Glutamatergic neuron (in vitro differentiated cells): ENCODE data around the gene NEURL1. TPM values are rescaled to one million over a fixed set of nuclear protein-coding genes. Genes with fewer than 3 reads are reported as not detected.

Experiments
- DNase-seq: peaks from one replicate; pipeline ENCODE4 v3.0.0; 2022
- H3K27ac Mint-ChIP-seq: one replicate; pipeline ENCODE4 v1.8.0; 2020; ENCODE audit warnings: mild to moderate bottlenecking, mixed read lengths, inconsistent platforms; ENCODE audit not compliant: unreplicated experiment
- H3K27me3 Mint-ChIP-seq: one replicate; pipeline ENCODE4 v1.8.0; 2020; ENCODE audit warnings: mild to moderate bottlenecking, moderate library complexity, mixed read lengths, inconsistent platforms; ENCODE audit not compliant: unreplicated experiment
- H3K36me3 Mint-ChIP-seq: one replicate; pipeline ENCODE4 v1.8.0; 2020; ENCODE audit warnings: mild to moderate bottlenecking, mixed read lengths, inconsistent platforms; ENCODE audit not compliant: unreplicated experiment
- H3K4me1 Mint-ChIP-seq: one replicate; pipeline ENCODE4 v1.8.0; 2020; ENCODE audit warnings: mild to moderate bottlenecking, low read depth, mixed read lengths, inconsistent platforms; ENCODE audit not compliant: unreplicated experiment
- H3K4me3 Mint-ChIP-seq: one replicate; pipeline ENCODE4 v1.8.0; 2020; ENCODE audit warnings: mild to moderate bottlenecking, mixed read lengths, inconsistent platforms; ENCODE audit not compliant: unreplicated experiment
- H3K9me3 Mint-ChIP-seq: one replicate; pipeline ENCODE4 v1.8.0; 2020; ENCODE audit warnings: mild to moderate bottlenecking, moderate library complexity, mixed read lengths, inconsistent platforms; ENCODE audit not compliant: unreplicated experiment
- total RNA-seq: library from RNA; stranded (reverse); fragmentation: NEBNext Ultra II Directional; extraction: Animal tissue kit (Norgen Biotek cat#: 25700); gene quantifications from one replicate; pipeline ENCODE4 v1.2.1, GENCODE V29; 2021; ENCODE audit not compliant: unreplicated experiment
- TF ChIP-seq, protein P1 (sequence below): fragments of 200-600 bp; sonication (generic); IDR thresholded peaks from one replicate; pipeline ENCODE4 v1.5.0; 2021; ENCODE audit not compliant: partially characterized antibody, unreplicated experiment

NEURL1 gene
- total RNA-seq, 1 donor from 2014 or later: 3.1 TPM

DNA sequence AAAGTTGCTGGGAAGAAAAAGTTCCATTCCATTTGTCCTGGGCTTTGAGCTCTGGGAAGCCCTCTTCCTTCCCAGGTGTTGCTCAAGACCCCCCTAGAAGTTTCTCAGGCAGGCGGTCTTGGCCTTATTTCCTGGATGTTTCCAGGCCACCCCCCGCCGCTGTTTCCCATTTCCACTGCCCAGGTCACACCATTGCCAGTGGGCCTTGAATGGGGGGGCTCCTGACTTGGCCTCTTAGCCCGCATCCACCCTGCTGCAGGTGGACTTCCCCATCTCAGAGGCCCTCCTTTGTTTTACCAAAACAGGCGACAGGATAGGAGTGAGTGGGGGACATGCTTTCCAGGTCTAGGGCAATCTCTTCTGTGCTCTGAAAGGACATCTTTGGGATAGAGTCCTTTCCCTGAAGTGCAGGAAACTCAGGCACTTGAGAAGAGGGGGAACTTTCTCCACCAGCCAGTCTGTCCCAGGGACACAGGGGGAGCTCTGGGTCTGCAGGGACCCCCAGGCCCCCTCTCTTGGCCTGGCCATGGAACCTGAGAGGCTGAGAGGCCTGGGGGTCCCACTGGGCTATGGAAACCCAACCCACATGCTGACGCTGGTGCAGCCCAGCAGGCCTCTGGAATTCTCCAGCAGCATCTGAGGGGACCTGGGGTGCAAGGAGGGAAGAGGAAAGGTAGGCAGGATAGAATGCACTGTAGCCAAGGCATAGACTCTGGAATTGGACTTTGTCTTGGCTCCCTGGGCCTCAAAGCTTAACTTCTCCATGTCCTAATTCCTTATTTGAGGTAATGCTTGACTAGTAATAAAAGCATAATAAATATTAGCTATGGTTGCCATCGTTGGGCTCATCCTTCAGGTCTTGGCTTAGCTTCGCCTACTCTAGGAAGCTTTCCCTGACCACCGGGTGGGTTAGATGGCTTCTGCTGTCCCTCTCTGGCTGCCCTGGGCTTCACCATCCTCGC, 17.6 kb downstream of the NEURL1 start:
- Mint-ChIP-seq H3K4me3 (no peak overlapping the region), H3K36me3 (no peaks in the 10 kb centered on the region), H3K27ac (no peak overlapping the region), H3K4me1 (peaks cover 8% of the 10 kb centered on the region), H3K27me3 (peaks cover 4% of the 10 kb centered on the region), H3K9me3 (peaks cover 3% of the 10 kb centered on the region)
- TF ChIP-seq, protein P1, sequence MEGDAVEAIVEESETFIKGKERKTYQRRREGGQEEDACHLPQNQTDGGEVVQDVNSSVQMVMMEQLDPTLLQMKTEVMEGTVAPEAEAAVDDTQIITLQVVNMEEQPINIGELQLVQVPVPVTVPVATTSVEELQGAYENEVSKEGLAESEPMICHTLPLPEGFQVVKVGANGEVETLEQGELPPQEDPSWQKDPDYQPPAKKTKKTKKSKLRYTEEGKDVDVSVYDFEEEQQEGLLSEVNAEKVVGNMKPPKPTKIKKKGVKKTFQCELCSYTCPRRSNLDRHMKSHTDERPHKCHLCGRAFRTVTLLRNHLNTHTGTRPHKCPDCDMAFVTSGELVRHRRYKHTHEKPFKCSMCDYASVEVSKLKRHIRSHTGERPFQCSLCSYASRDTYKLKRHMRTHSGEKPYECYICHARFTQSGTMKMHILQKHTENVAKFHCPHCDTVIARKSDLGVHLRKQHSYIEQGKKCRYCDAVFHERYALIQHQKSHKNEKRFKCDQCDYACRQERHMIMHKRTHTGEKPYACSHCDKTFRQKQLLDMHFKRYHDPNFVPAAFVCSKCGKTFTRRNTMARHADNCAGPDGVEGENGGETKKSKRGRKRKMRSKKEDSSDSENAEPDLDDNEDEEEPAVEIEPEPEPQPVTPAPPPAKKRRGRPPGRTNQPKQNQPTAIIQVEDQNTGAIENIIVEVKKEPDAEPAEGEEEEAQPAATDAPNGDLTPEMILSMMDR: no peak
- no peak for DNase-seq

DNA sequence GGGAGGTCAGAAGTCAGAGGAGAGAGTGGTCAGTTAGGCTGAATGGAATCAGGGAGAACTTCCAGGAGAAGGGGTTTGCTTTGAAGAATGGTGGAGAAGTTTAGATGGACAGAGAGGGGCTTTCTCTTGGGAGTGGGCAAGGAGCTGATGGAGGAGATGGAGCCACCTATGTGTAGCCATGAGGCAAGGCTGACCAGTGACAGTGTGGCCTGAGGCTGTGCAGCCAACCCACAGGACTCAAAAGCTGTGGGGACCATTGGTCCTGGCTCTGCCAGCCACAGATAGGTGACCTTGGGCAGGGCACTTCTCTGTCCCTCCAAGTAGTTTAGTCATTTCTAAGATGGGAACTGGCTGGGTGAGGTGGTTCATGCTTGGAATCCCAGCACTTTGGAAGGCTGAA, 18.7 kb downstream of the NEURL1 start:
- DNase-seq: no peak
- H3K9me3 Mint-ChIP-seq: peaks cover 4% of the 10 kb centered on the region
- peaks cover 4% of the 10 kb centered on the region for H3K27me3 Mint-ChIP-seq
- TF ChIP-seq, protein P1: no peak
- no peak overlapping the region for H3K27ac Mint-ChIP-seq
- H3K4me1 Mint-ChIP-seq: peaks cover 8% of the 10 kb centered on the region
- no peaks in the 10 kb centered on the region for H3K36me3 Mint-ChIP-seq
- H3K4me3 Mint-ChIP-seq: no peak overlapping the region

DNA sequence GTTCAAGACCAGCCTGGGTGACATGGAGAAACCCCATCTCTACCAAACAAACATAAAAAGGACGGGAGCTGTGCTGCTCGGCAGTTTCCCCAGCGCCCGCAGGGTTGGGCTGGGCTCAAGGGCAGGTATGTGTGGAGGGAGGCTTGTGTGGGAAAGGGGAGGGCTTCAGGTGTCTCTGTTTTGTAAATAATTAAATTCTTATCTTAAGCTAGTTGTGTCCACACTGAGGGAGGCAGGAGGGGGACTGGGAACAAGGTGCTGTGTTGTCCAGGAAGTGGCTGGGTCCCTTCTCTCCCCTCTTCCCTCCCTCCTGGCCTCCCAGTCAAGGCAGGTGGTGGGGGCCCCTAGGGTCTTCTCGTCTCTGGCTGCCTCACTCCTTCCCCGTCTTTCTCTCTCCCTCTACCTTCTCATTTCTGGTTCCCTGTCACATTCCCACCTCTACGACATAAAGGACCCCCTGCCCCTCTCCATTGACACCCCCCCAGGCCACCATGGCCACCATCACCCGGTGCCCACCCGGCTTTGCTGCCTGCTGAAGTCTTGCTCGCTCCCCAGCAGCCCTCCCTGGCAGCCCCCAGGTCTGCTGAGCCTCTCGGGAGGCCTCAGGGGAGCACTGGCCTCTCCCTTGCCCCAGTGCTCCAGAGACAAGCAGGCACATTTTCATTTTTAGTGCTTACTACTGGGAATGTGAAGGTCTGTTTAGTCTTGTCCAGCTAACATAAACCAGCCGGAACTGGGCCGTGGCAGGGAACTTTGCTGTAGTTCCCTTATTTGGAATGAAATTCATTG, 19.3 kb downstream of the NEURL1 start:
- H3K36me3 Mint-ChIP-seq: no peaks in the 10 kb centered on the region
- H3K27ac Mint-ChIP-seq: no peak overlapping the region
- H3K27me3 Mint-ChIP-seq: peaks cover 4% of the 10 kb centered on the region
- DNase-seq: no peak
- TF ChIP-seq, protein P1: no peak
- H3K4me1 Mint-ChIP-seq: peaks cover 6% of the 10 kb centered on the region
- peaks cover 4% of the 10 kb centered on the region for H3K9me3 Mint-ChIP-seq
- no peak overlapping the region for H3K4me3 Mint-ChIP-seq

DNA sequence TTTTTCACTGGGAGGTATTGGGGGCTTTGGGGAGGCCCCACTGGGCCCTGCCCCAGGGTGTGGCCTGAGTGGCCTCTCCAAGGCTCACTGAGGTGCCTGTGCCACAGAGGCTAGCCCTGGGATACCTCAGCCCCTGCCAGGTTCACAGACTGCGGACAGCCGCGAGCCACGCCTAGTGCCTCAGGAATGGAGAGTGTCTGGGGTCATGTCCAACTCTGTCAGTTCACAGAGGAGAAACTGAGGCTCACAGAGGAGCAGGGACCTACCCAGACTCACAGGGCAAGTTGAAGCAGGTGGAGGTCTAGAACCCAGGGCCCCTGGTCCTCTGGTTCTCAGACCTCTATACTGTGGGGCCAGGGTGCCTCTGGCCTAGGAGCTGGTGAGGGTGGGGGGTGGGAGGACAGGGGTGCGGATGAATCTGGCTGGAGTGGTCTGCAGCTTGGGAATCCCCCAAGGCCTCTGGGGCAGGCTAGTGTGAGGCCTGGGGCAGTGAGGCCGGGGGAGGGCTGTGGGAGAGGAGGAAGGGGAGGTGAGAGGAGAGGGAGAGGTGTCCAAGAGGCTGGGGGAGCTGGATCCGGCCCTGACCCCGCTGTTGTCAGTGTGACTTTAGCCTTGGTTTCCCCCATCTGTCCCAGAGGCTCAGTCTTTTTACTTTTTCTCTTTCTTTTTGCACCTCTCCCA, 20.0 kb downstream of the NEURL1 start:
- H3K36me3 Mint-ChIP-seq: no peaks in the 10 kb centered on the region
- TF ChIP-seq, protein P1: no peak
- H3K27me3 Mint-ChIP-seq: peaks cover 4% of the 10 kb centered on the region
- peaks cover 5% of the 10 kb centered on the region for H3K4me1 Mint-ChIP-seq
- DNase-seq: no peak
- H3K9me3 Mint-ChIP-seq: peaks cover 4% of the 10 kb centered on the region
- H3K27ac Mint-ChIP-seq: no peak overlapping the region
- no peak overlapping the region for H3K4me3 Mint-ChIP-seq
